ENCODE results near the gene DDX49.

GRCh38 chr19:18964121-18964520 lies 44.6 kb downstream of the DDX49 start:
- TF ChIP-seq CTCF (IDR thresholded peaks at IDR 0.05 in 8 of 11, conservative IDR thresholded peaks at IDR 0.05 in 3 of 11), result no peak
- no peak for TF ChIP-seq POLR2AphosphoS5 (IDR thresholded peaks at IDR 0.05)
